Activated CD8-positive, alpha-beta memory T cell treated with anti-CD3 and anti-CD28 coated beads, Interleukin-2, amount 50 U/mL, for 1 hour (primary cell): ENCODE data around the gene ANGPT4.
A peak's percentile ranks its signal among the peaks of the same experiment; 100 is the strongest.

ENCODE experiments used
- DNase-seq: peaks from one replicate; pipeline ENCODE4 v3.0.0-alpha.2; 2020; ENCODE audit errors: extremely low read depth

ANGPT4 gene

DNA sequence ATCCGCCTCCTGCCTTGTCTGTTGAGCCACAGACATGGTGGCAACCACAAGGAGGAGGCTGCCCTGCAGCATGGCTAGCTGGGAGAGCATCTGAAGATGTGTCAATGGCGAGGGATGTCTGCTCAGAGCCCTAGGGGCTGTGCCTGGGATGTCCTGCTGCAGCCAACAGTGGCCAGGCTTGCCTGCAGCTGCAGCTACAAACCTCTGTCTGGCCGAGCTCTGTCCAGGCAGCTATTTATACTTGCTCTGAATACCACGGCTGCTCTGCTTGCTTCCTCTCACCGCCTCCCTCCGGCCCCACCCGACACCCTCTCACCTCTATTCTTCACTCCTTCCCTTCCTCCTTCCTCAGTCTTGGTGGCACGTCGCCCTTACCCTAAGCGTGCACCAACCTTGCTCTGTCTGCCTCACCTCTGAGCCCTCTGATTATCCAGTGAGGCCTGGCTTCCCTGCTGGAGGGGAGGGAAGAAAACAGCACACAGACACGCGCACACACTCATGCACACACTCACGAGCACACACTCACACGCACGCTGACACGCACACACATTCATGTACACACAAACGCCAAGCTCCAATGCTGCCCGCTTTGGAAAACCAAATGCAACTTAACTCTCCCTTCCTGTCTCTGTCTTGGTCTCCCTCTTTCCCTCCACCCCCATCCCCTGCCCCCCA lies at the start of gene ANGPT4:
TSS of gene ANGPT4 (minus strand) at position 210 of the 675 bp plus-strand sequence. CDS start at position 90, 120 bp downstream.
- DNase-seq: no peak

DNA sequence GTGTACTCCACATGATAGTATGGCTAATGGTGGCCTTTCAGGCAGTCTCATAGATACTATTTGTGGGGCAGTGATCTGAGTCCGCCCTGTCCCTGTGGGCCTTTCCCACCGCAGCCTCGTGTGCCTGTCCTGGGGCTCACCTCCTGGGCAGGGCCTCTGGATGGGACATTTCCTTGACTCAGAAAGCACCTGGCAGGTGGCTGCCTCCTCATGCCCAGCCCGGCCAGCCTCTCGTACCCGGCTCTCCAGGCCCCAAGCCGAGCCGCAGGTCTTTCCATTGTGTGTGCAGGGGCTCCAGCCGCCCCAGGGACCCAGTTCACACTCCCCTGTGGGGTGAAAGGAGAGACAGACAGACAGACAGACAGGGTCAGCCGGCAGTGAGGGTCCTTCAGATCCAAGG lies 47.7 kb upstream of the ANGPT4 start:
- no peak for DNase-seq

DNA sequence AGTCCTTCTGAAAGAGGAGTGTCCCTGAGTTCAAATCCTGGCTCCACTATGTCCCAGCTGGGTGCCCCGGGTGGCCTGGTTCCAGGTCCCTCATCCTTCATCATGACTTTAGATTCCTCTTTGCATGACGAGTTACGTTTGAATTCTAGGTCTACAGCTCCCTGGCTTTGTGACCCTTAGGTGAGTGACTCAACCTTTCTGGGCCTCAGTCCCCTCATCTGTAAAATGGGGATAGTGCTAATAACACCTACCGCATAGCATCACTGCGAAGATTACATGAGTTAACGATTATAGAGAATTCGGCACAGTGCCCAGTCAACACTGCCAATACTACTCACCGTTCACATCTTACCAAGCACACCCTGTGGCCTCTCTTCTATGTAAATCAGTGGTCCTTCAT lies 46.5 kb upstream of the ANGPT4 start:
- no peak for DNase-seq

GRCh38 chr20:962223-962622 lies 46.1 kb upstream of the ANGPT4 start:
- no peak for DNase-seq

DNA sequence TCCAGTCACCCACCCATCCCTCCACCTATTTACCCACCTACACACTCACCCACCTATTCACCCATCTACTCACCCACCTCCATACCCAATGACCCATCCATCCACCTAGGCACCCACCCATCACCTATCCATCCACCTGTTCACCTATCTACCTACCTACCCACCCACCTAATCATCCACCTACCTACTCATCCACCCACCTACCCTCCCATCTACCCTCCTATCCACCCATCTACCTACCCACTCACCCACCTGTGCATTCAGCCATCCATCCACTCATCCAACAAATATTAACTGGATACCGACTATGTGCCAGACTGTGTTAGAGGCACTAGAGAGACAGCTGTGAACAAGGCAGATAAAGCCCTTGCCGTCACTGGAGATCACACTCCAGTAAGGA lies 45.6 kb upstream of the ANGPT4 start:
- no peak for DNase-seq

DNA sequence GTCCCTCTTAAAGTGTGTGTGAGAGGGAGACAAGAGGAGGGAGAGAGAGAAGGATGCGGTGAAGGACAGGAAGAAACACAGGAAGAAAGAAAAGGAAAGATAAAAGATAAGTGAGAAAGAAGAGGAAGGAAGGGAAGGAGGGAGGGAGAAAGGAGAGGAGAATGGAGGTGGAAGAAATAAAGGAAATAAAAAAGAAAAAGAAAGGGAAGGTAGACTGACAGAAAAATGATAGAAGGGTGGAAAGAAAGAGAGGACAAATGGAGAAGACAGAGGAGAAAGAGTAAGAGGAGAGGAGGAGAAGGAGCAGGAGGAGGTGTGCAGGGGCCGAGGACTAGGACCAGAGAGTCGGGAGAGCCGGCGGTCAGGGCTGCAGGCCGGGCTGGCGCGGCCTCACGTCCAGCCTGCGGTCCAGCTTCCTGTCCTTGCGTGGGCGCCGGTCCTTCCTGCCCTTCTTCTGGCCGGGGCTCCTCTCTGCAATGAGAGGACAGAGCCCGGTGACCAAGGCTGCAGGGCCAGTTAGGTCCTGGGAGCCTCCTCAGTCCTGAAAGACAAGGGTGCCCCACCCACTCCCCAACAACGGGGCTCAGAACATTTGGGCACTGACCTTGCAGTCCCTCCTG lies 44.0 kb upstream of the ANGPT4 start:
- no peak for DNase-seq

DNA sequence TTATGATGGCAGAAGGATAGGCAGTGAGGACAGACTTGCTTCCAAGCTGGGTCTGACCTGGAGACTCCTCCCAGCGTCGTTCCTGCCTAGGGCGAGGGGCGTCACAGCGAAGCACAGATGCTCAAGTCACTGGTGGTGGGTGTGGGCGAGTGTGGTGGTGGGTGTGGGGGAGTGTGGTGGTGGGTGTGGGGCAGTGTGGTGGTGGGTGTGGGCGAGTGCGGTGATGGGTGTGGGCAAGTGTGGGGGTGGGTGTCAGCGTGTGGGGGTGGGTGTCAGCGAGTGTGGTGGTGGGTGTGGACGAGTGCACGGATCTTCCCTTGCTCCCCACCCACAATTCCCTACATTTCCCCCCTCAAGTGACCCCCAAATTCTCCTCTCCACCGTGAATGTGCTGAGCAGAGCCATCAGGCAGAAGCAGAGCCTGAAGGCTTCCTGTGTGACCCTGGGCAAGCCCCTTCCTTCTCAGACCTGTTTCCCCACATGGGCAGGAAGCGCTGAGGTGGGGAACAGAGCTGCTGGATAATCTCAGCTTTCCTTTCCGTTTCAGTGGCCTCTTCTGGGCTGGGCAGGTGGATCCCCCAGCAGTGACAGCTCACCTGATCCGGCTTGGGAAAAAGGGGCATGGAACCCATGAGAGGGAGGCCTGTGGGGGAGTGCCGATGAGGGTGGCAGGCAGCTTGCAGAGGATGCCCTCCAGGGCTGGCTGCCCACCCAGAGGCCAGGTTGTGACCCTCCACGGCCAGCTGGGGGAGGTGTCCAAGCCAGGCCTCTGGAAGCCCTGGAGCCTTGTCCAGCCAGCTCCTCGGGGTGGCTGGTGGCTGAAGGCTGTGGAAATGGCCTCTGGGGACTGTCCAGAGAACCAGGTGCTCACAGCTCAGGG lies 43.0 kb upstream of the ANGPT4 start:
- no peak for DNase-seq

GRCh38 chr20:957544-957943 lies 41.4 kb upstream of the ANGPT4 start:
- no peak for DNase-seq

- DNase-seq: peak; percentile 32
Measured at GRCh38 chr20:956330-956951, 40.3 kb upstream of the ANGPT4 start.

GRCh38 chr20:955656-956055 lies 39.5 kb upstream of the ANGPT4 start:
- DNase-seq: no peak

DNA sequence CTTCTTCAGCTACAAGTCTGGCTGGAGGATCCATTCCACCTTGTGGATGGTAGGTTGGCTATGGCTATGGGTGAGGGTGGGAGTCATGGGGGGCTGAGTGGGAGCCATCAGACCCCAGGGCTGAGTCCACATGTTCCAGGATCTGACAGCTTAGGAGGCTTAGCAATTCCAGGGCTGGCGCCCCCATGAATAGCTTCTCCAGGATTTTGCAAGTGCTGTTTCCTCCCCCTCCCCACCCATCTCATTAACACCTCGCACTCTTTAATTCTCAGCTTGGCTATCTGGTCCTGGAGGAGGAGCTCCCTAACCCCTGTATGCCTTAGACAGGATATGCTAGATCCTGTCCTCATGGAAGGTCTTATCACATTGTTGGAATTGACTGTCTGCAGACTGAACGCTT lies 39.0 kb upstream of the ANGPT4 start:
- DNase-seq: no peak

GRCh38 chr20:953742-954141 lies 37.6 kb upstream of the ANGPT4 start:
- no peak for DNase-seq

GRCh38 chr20:952196-952795 lies 36.2 kb upstream of the ANGPT4 start:
- DNase-seq: no peak

DNA sequence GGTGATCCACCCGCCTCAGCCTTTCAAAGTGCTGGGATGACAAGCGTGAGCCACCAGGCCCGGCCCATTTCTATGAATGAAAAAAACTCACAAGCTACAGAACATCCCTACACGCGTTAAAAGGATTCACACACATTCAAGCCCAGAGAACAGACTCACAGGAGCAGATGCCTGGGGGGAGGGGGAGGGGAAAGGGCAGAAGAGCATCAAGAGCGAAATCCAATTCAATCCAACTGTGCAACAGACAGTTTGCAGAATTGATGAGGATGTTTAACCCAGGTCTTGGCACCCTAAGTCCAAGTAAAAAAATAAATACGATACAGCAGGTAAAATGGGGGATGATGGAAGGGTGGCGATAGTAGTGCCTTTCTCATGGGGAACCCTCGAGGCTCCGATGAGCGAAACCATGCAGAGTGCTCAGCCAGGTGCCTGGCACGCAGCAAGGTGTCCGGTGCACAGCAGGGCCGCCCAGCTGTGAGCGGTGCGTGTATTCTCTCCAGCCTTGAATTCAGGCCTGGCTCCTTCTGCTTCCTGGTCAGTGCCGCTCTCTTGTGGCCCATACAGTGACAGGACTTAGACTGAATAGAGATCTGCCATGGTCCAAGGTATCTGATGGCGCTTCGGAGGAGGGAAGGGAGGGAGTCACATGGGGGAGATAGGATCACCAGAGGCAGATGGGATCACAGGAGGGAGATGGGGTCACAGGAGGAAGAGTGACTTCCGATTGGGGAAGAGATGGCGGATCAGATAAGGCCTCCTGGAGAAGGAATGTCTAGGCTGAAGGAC lies 35.4 kb upstream of the ANGPT4 start:
- no peak for DNase-seq

GRCh38 chr20:949717-950116 lies 33.6 kb upstream of the ANGPT4 start:
- no peak for DNase-seq

DNA sequence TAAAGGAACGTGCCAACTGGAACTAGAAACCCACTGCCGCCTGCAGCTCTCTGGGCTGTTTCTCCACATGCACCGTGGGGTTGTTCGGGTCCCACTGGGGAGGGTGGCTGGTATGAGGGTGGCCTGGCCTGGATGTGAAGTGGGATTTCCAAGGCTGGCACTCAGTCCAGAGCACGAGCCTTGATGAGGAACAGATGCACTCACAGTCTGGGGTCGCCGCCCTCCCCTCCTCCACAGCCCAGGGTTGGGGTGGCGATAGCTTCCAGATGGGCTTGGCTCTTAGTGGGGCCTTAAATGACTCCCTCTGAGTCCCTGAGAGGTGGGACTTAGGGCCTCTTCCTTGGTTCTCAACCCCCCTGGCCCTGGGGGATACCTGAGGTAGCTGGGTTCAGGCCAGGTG lies 30.7 kb upstream of the ANGPT4 start:
- no peak for DNase-seq

DNA sequence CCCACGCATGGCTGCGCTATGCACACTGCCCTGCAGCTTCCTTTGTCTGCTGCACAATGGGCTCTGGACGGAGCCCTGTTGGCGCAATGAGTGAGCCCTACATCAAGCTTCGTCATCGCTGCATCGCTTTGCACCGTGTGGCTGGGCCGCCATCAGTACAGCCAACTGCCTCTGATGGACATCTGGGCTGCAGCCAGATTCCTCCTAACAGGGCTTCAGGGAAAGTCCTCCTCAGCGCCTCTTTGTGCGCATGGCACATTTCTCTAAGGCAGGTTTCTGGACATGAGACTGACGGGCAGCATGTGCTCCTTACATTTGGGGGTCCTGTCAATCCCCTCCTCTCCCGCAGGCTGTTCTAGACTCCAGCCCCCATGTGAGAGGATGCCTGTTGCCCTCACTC lies 29.7 kb upstream of the ANGPT4 start:
- DNase-seq: no peak

DNA sequence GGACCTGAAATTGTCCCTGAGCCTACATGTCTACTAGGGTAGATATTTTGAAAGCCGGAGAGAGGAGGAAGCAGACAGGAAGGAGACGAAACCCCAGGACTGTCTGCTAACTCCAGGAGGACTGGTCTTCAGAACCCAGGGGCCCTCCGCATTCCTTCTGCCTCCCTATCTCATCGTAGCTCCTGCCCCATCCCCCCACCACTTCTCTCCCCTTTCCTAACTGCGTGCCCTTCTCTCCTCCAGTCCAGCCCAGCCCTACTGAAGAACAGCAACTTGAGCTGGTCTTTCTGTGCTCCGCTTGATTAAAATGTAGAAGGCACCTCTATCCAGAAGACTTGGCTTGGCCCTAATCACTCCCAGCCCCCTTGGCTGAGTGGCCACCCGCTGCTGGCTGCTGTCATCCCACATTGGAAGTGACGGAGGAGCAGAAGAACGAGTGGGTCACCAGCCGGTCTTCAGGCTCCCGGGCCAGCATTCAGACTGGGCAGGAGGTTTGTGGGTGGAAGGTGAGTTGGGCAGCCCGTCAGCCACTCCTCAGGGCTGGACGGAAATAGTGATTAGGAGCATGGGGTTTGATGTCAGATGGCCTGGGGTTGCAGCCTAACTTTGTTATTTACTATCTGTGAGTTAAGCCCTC lies 28.8 kb upstream of the ANGPT4 start:
- no peak for DNase-seq

GRCh38 chr20:944148-944547 lies 28.0 kb upstream of the ANGPT4 start:
- DNase-seq: no peak

DNA sequence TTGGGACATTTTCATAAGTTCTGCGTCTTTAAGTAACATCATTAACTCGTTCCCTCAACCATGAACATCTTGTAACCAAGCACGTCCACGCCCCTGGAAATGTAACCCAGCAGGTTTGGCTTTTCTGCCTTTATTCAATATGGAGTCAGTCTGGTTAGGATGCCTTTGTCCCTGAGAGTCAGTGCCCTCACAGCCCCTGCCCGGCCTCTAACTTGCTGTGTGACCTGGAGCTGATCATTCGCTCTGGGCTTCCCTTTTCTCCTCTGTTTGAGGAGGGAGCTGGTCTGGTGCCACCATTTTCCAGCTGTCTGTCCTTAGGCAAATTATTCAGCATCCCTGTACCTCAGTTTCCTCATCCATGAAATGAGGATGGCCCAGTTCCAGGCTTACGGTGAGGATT lies 26.5 kb upstream of the ANGPT4 start:
- DNase-seq: no peak

DNA sequence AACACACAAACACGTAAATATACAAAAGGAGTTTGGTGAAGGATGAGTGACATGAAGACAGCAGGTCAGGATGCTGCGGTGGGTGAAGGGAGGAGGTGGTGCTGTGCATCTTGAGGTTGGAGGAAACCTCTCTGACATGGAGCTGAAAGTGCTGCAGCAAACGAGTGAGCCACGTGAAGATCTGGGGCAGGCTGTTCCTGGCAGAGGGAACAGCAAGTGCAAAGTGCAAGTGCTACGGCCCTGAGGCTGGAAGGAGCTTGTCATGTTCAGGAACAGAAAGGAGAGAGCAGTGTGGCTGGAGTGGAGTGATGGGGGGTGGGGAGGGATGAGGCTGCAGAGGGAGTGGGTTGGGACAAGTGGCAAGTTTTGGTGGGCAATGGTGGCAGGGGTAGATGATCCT lies 24.8 kb upstream of the ANGPT4 start:
- DNase-seq: no peak
